Measurements from ENCODE around the gene SLC6A20.

The SLC6A20 gene

DNA sequence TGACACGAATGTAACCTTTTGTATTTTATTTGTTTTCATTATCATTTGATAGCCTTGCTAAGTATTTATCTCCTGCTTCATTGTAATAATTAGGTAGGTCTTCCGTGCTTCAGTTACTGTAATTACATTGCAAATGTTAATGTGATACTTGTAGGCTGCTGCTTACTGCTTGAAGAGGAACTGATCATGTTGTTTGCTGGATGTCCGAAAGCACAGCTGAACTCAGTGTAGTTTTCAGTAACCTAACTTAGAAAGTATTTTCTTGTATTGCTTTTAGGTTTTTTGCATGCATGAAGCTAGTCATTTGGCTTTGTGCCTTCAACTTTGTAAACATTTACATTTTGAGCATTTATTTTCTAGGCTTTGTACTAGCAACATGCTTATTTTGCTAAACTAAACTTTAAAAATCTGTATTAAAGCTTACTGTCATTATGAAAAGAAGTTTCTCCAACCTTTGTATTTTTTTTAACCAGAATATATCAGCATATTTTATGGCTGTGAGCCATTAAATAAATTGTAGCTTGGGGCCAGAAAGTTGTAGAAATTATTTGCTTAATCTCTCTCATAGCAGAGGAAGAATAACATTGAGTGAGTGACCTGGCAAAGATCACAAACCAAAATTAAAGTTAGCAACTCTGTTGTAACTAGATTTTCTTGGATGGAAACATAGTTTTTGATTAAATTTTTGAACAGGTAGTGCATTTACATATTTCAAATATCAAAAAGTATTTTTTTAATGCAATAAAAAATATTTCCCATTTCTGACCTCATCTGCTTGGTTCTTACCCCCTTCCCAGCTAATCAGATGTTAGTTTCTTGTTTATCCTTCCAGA is 76.5 kb downstream of the SLC6A20 start:
- no peak overlapping the region for H3K27ac Mint-ChIP-seq
- no peak for DNase-seq (ENCODE audit: low spot score)

DNA sequence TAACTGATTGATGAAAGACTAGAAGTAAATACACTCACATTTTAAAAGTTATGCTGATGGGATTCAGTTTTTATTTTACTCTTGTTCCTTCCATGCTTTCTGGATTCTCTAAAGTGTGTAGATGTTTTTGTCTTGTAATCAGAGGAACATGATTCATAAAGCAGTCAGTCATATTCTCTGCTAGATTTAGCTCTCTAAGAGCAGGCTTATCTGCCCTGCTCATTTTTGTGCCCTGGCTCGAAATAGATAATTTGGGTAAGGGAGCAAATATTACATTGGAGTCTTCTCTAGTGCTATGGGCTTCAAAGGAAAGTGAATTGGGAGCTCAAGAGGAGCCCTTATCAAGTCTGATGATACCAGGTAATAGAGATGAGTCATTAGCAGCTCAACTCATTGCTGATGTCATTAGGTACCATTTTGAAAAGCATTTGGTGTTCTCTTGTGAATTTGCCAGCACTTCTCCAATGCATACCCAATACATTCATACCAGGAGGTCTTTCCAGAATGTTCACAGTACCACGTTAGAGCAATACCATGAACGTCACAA is 79.5 kb downstream of the SLC6A20 start:
- peaks cover 34% of the 10 kb centered on the region for H3K36me3 Mint-ChIP-seq (ENCODE audit: low read depth)
- peaks cover 11% of the 10 kb centered on the region for H3K4me1 Mint-ChIP-seq (ENCODE audit: low read depth)
- H3K27ac Mint-ChIP-seq, result no peak overlapping the region
- H3K4me3 Mint-ChIP-seq, result no peak overlapping the region
- H3K9me3 Mint-ChIP-seq, result no peaks in the 10 kb centered on the region
- no peak for DNase-seq (ENCODE audit: low spot score)
- no peaks in the 10 kb centered on the region for H3K27me3 Mint-ChIP-seq (ENCODE audit: low read depth)

More for the DNA sequence above, 76.5 kb downstream of the SLC6A20 start:
- Mint-ChIP-seq H3K4me3 (no peak overlapping the region), H3K36me3 (ENCODE audit: low read depth) (peaks cover 54% of the 10 kb centered on the region), H3K4me1 (ENCODE audit: low read depth) (peaks cover 10% of the 10 kb centered on the region), H3K27me3 (ENCODE audit: low read depth) (no peaks in the 10 kb centered on the region), H3K9me3 (no peaks in the 10 kb centered on the region)

DNA sequence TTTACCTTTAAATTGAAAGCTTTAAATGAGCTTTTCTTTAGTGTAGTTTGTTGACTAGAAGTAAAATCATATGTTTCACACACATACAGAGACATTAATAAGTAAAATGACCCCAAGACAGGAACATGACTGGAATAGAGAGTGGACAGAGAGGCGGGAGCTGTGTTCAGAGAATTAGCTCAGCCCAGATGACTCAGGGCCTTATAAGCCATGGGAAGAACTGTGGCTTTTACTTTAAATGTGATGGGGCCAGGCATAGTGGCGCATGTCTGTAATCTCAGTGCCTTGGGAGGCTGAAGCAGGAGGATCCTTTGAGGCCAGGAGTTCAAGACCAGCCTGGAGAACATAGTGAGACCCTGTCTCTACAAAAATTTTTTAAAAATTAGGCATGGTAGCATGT is 80.4 kb downstream of the SLC6A20 start:
- no peak overlapping the region for H3K4me3 Mint-ChIP-seq
- no peaks in the 10 kb centered on the region for H3K27me3 Mint-ChIP-seq (ENCODE audit: low read depth)
- no peaks in the 10 kb centered on the region for H3K9me3 Mint-ChIP-seq
- H3K4me1 Mint-ChIP-seq (ENCODE audit: low read depth), result peaks cover 13% of the 10 kb centered on the region
- H3K27ac Mint-ChIP-seq, result no peak overlapping the region
- H3K36me3 Mint-ChIP-seq (ENCODE audit: low read depth), result peaks cover 39% of the 10 kb centered on the region
- DNase-seq (ENCODE audit: low spot score), result no peak

DNA sequence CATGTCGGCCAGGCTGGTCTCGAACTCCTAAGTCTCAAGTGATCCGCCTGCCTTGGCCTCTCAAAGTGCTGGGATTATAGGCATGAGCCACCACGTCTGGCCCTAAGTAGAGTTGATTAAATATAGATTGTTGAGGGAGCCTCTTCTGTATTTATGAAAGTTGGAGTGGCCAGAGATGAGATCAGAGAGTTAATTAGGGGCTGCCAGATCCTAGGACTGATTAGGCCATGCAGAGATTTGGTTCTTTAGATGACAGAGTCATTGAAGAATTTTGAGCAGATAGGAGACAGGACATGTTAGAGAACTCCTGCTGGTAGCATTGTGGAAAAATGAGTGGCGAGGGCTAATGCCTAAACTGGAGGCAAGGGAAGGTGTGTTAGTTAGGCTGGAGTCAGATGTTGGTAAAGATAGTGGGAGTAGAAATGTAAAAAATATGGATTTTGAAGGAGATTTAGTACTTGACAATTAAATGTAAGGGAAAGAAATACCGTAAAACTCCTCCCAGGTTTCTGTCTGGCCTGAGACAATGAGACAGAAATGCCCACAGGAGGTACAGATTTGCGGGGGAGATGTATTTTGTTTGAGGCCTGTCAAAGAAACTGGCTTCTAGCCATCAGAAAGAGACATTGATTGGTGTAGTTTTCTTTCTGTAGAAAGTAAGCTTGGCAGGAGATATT is 83.8 kb downstream of the SLC6A20 start:
- DNase-seq (ENCODE audit: low spot score), result no peak
- H3K36me3 Mint-ChIP-seq (ENCODE audit: low read depth), result peaks cover 47% of the 10 kb centered on the region

DNA sequence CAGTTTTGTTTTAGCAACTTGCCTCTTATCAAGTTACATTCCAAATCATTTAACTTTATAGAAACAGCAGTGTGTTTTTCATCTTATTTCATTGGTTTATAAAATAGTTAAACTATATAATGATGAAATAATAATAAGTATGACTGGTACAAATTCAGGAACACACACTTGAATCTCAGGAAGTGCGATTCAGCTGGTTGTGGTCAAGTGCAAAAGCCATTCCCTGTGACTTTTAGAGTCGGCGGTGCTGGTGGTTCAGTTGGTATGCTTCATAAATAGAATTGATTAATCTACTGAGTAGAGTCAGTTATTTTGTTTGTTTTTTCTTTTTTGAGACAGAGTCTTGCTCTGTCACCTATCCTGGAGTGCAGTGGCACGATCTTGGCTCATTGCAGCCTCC is 84.4 kb downstream of the SLC6A20 start:
- Mint-ChIP-seq H3K27me3 (ENCODE audit: low read depth) (no peaks in the 10 kb centered on the region), H3K4me1 (ENCODE audit: low read depth) (peaks cover 6% of the 10 kb centered on the region), H3K27ac (no peak overlapping the region), H3K36me3 (ENCODE audit: low read depth) (peaks cover 48% of the 10 kb centered on the region), H3K9me3 (no peaks in the 10 kb centered on the region), H3K4me3 (no peak overlapping the region)
- DNase-seq (ENCODE audit: low spot score), result no peak

More for the DNA sequence above, 83.8 kb downstream of the SLC6A20 start:
- Mint-ChIP-seq H3K27me3 (ENCODE audit: low read depth) (no peaks in the 10 kb centered on the region), H3K4me1 (ENCODE audit: low read depth) (peaks cover 10% of the 10 kb centered on the region), H3K27ac (peak overlapping the region; percentile 24), H3K9me3 (no peaks in the 10 kb centered on the region), H3K4me3 (no peak overlapping the region)

DNA sequence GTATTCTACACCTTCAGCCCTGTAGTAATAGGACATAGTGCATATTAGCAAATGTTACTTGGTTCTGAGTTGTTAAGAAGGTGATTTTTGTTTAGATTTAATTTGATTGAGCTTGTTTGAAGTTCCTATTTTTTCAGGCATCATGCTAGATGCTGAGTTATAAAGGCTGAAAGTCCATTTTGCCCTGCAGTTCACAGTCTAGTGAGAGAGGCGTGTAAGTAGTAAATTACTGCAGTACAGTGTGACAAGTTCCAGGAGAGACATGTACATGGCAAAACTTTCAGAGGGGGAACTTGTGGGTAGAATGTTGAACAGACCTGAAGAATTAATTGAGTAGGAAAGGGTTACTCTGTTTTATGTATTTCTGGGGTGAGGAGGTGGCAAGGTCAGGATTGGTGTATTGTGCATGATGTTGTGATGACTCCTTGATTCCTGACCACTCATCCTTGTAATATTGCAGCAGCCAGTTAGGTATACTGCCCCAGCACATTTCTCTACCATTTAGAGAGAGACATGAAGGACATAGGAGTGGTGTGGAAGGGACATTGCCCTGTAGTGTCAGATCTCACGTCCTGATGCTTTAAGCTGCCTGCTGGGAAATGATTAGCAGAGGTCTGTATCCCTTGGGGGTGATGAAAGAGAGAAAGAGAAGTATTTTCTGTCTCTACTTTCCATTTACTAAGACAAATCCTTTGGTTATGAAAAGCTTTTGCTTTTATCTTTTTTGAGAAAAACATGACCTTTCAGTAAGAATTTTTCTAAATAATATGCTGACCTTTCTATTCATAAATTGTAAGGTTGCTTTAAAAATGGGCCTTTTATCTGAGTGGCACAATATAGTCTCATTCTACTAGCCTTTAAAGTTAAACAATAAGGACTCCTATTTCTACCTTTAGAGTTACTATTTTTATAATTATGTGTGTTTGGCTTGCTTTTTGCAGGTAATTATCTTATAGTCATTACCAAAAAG is 90.2 kb downstream of the SLC6A20 start:
- H3K9me3 Mint-ChIP-seq, result no peaks in the 10 kb centered on the region
- no peak for DNase-seq (ENCODE audit: low spot score)
- peaks cover 24% of the 10 kb centered on the region for H3K4me1 Mint-ChIP-seq (ENCODE audit: low read depth)
- no peak overlapping the region for H3K27ac Mint-ChIP-seq
- H3K27me3 Mint-ChIP-seq (ENCODE audit: low read depth), result no peaks in the 10 kb centered on the region
- H3K4me3 Mint-ChIP-seq, result no peak overlapping the region
- peaks cover 50% of the 10 kb centered on the region for H3K36me3 Mint-ChIP-seq (ENCODE audit: low read depth)

Data from T-helper 2 cell treated with Interferon-gamma antibody and Interleukin-4, amounts not matched to agents 5 μg/mL and 100 μg/mL, for 36 hours (primary cell).